ENCODE data around the gene ME3. TPM values are rescaled to one million over a fixed set of nuclear protein-coding genes. Genes with fewer than 3 reads are reported as not detected.

Gene ME3
- total RNA-seq, 1 donor from 2014 or later = 33.4 TPM

DNA sequence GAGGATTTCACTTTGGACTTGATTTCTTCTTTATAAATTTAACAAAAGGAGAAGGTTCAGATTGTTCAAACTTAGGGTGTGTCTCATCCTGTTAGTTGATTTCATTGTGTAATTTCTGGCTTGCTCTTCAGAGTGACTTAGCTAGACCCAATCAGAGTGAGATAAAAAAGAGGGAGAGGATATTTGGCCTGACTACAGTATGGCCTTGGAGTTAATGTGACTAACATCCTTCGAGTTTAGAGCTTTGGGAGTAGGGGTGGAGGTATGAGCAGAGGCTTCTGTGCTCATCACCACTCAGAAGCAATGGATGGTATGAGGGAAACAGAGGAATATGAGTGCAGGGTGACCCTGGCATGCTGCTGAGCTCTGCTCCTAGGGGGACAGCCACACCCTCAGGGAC, 114.2 kb downstream of the ME3 start:
- DNase-seq = no peak
- TF ChIP-seq, protein P1, sequence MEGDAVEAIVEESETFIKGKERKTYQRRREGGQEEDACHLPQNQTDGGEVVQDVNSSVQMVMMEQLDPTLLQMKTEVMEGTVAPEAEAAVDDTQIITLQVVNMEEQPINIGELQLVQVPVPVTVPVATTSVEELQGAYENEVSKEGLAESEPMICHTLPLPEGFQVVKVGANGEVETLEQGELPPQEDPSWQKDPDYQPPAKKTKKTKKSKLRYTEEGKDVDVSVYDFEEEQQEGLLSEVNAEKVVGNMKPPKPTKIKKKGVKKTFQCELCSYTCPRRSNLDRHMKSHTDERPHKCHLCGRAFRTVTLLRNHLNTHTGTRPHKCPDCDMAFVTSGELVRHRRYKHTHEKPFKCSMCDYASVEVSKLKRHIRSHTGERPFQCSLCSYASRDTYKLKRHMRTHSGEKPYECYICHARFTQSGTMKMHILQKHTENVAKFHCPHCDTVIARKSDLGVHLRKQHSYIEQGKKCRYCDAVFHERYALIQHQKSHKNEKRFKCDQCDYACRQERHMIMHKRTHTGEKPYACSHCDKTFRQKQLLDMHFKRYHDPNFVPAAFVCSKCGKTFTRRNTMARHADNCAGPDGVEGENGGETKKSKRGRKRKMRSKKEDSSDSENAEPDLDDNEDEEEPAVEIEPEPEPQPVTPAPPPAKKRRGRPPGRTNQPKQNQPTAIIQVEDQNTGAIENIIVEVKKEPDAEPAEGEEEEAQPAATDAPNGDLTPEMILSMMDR (IDR thresholded peaks at IDR 0.05; ENCODE audit: borderline replicate concordance) = no peak
- H3K27ac ChIP-seq (replicated peaks) = peak overlapping the region; percentile 88
- no peaks in the 10 kb centered on the region for H3K9me3 ChIP-seq (replicated peaks)
- no peak overlapping the region for H3K4me3 ChIP-seq
- no peaks in the 10 kb centered on the region for H3K27me3 ChIP-seq (ENCODE audit: low read depth)
- intact Hi-C loops (cut with micrococcal nuclease) = no loop called here
- no peaks in the 10 kb centered on the region for H3K36me3 ChIP-seq
- H3K4me1 ChIP-seq = peaks cover 41% of the 10 kb centered on the region

DNA sequence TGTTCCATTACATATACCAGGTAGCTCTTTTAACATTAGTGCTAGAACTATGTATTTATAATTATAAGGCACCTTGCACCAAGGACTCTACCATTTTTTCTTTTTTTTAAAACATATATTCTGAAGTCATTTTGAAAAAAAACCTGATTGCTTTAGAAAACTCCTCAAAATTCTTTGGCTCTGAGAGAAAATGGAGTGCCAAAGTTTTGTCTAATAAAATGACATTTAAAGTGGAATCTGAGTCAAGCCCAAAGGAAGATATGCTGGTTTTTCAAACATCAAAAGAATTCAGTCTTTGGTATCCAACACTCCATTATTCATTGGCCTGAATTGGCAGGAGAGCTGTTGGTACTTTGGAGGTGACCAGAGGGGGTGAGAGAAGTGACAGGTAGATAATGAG, 116.5 kb downstream of the ME3 start:
- TF ChIP-seq, protein P1 (IDR thresholded peaks at IDR 0.05; ENCODE audit: borderline replicate concordance) = no peak
- intact Hi-C loops (cut with micrococcal nuclease) = no loop called here
- H3K27ac ChIP-seq (replicated peaks) = no peak overlapping the region
- H3K4me1 ChIP-seq = peaks cover 64% of the 10 kb centered on the region
- no peak overlapping the region for H3K4me3 ChIP-seq
- no peaks in the 10 kb centered on the region for H3K27me3 ChIP-seq (ENCODE audit: low read depth)
- H3K36me3 ChIP-seq = no peaks in the 10 kb centered on the region
- DNase-seq = no peak
- H3K9me3 ChIP-seq (replicated peaks) = no peaks in the 10 kb centered on the region

GRCh38 chr11:86555401-86555800, 117.0 kb downstream of the ME3 start:
- H3K27ac ChIP-seq (replicated peaks) = no peak overlapping the region
- H3K9me3 ChIP-seq (replicated peaks) = no peaks in the 10 kb centered on the region
- TF ChIP-seq, protein P1 (IDR thresholded peaks at IDR 0.05; ENCODE audit: borderline replicate concordance) = no peak
- no peaks in the 10 kb centered on the region for H3K27me3 ChIP-seq (ENCODE audit: low read depth)
- no peaks in the 10 kb centered on the region for H3K36me3 ChIP-seq
- H3K4me1 ChIP-seq = peaks cover 69% of the 10 kb centered on the region
- DNase-seq = no peak
- no peak overlapping the region for H3K4me3 ChIP-seq
- intact Hi-C loops (cut with micrococcal nuclease) = no loop called here

DNA sequence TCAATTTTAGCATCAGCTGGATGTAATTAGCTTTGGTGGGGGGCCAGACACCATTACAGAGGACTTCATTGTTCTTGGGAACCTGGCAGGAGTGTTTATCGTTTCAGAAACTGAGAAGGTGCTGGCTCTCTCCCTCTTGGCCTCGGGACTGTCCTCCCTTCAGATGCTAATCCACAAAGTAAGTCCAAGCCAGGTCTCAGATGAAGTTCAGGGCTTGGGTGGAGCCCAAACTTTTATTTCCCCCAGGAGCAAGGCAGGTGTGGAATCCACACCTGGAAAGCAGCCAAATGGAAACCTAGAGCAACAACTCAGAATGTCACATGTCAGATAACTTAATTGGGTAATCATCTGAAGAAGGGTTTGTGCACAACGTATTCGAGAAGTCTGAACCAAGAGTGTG, 119.2 kb downstream of the ME3 start:
- intact Hi-C loops (cut with micrococcal nuclease) = no loop called here
- TF ChIP-seq, protein P1 (IDR thresholded peaks at IDR 0.05; ENCODE audit: borderline replicate concordance) = no peak
- Histone ChIP-seq H3K9me3 (replicated peaks) (no peaks in the 10 kb centered on the region), H3K4me3 (no peak overlapping the region), H3K4me1 (peaks cover 69% of the 10 kb centered on the region), H3K27me3 (ENCODE audit: low read depth) (no peaks in the 10 kb centered on the region), H3K27ac (replicated peaks) (peak overlapping the region; percentile 84), H3K36me3 (no peaks in the 10 kb centered on the region)
- DNase-seq = no peak

DNA sequence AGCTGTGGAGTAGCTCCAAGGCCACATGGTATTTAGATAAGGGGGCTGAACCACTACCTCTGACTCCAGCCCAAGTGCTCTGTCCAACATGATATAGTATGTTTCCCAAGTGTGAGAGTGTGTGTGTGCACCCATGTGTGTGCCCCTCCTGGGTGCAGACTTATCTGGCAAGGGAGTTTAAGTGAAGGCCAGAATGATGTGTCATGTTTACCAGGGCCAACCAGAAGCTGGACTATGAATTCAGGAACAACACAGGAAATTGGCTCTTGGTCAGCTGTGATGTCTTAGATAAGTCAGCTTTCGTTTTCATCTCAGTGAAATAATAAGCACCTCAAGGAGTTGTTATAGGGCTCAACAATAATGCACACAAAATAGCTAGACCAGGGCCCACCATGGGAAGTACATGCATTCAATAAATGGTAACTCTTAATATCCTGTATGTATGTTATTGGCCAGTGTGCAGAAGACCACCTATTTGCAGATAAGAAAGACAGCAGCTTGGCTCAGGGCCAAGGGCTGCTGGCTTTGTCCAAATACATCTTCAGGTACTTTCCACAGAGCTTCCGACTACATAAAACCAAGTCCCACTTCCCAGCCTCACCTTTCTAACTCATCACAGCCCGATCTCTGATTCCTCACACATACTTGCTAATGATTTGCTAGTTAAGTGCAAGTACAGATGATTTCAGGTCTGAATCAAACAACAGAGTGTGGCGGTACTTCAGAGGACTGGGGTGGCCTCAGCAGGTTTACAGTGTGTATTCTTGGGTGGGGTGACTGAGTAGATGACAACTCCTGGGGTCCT, 120.9 kb downstream of the ME3 start:
- no peak for DNase-seq
- Histone ChIP-seq H3K36me3 (no peaks in the 10 kb centered on the region), H3K27ac (replicated peaks) (peak overlapping the region; percentile 84), H3K27me3 (ENCODE audit: low read depth) (no peaks in the 10 kb centered on the region), H3K4me1 (peaks cover 66% of the 10 kb centered on the region), H3K9me3 (replicated peaks) (no peaks in the 10 kb centered on the region), H3K4me3 (no peak overlapping the region)
- TF ChIP-seq, protein P1 (IDR thresholded peaks at IDR 0.05; ENCODE audit: borderline replicate concordance) = no peak
- intact Hi-C loops (cut with micrococcal nuclease) = no loop called here
